ENCODE measurements around the gene BRIP1. TPM values are rescaled to one million over a fixed set of nuclear protein-coding genes. Genes with fewer than 3 reads are reported as not detected.

The BRIP1 gene
- total and polyA plus RNA-seq, 8 donors: 0.31 to 10.8 (median 0.89) TPM; not detected in 1

DNA sequence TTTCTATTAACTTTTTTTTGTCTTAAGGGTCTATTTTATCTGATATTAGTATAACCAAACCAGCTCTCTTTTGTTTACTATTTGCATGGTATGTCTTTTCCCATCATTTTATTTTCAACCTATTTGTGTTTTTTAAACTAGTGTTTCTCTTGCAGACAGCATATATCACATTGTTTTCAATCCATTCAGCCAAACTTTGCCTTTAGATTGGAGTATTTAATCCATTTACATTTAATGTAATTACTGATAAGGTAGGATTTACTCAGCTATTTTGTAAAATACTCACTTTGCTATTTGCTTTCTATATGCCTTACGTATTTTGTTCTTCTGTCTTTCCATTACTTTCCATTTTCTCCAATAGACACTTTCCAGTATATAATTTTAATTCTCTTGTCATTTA lies 164.3 kb downstream of the BRIP1 start:
- Histone ChIP-seq H3K4me3 (no peak overlapping the region), H3K27me3 (no peaks in the 10 kb centered on the region), H3K27ac (no peak overlapping the region), H3K36me3 (no peaks in the 10 kb centered on the region), H3K9me3 (peaks cover 9 to 54% (median 48%) of the 10 kb centered on the region in 4 donors), H3K4me1 (no peaks in the 10 kb centered on the region)
- TF ChIP-seq, protein P1, sequence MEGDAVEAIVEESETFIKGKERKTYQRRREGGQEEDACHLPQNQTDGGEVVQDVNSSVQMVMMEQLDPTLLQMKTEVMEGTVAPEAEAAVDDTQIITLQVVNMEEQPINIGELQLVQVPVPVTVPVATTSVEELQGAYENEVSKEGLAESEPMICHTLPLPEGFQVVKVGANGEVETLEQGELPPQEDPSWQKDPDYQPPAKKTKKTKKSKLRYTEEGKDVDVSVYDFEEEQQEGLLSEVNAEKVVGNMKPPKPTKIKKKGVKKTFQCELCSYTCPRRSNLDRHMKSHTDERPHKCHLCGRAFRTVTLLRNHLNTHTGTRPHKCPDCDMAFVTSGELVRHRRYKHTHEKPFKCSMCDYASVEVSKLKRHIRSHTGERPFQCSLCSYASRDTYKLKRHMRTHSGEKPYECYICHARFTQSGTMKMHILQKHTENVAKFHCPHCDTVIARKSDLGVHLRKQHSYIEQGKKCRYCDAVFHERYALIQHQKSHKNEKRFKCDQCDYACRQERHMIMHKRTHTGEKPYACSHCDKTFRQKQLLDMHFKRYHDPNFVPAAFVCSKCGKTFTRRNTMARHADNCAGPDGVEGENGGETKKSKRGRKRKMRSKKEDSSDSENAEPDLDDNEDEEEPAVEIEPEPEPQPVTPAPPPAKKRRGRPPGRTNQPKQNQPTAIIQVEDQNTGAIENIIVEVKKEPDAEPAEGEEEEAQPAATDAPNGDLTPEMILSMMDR (IDR thresholded peaks at IDR 0.05): no peak
- TF ChIP-seq POLR2A (IDR thresholded peaks at IDR 0.05): no peak
- no peak for TF ChIP-seq POLR2AphosphoS5 (IDR thresholded peaks at IDR 0.05)
- no peak for TF ChIP-seq EP300 (IDR thresholded peaks at IDR 0.05)
- WGBS, 5 donors: 94 to 100% (median 100%) methylated on average over 1 of the region's 1 CpG
- no peak for DNase-seq
- intact Hi-C loops (cut with DNase I; ENCODE audit: low total_unique reads): no loop called here

DNA sequence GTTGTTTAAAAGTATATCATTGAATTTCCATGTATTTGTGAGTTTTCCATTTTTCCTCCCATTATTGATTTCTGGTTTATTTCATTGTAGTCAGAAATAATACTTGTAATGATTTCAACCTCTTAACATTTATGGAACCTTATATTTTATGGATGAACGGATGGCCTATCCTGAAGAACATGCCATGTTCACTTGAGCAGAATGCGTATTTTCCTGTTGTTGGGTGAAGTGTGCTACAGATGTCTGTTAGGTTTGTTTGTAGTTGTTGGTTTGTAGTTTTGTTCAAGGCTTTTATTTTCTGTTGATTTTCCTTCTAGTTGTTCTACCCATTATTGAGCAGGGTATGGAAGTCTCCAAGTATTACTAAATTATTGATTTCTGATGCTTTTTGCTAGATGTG lies 165.1 kb downstream of the BRIP1 start:
- no peak overlapping the region for H3K27ac ChIP-seq
- TF ChIP-seq, protein P1 (IDR thresholded peaks at IDR 0.05): no peak
- TF ChIP-seq EP300 (IDR thresholded peaks at IDR 0.05) (no peak), POLR2A (IDR thresholded peaks at IDR 0.05) (no peak)
- WGBS, 5 donors: 96 to 99% (median 98%) methylated on average over 2 of the region's 2 CpGs
- DNase-seq: no peak
- no peaks in the 10 kb centered on the region for H3K4me1 ChIP-seq
- H3K9me3 ChIP-seq: peaks cover 9 to 54% (median 48%) of the 10 kb centered on the region in 4 donors
- H3K27me3 ChIP-seq: no peaks in the 10 kb centered on the region
- intact Hi-C loops (cut with DNase I; ENCODE audit: low total_unique reads): no loop called here
- H3K36me3 ChIP-seq: no peaks in the 10 kb centered on the region
- no peak overlapping the region for H3K4me3 ChIP-seq

DNA sequence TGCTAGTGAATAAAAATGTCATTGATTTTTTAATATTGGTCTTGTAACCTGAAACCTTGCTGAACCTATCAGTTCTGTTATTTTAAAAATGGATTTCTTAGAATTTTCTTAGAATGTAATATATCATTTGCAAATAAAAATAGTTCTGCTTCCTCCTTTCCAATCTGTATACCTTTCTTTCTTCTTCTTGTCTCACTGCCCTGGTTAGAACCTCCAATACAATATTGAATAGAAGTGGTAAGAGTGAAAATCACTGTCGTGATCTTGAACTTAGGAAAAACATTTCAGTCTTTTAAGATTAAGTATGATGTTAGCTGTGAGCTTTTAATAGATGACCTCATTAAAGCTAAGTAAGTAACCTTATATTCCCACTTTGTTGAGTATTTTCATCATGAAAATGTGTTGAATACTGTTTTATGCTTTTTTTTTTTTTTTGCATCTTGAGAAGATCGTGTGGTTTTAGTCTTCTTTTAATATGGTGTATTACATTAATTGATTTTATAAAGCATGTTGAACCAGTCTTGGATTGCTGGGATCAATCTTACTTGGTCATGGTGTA lies 167.5 kb downstream of the BRIP1 start:
- H3K4me3 ChIP-seq: no peak overlapping the region
- no peak for DNase-seq
- intact Hi-C loops (cut with DNase I; ENCODE audit: low total_unique reads): no loop called here
- TF ChIP-seq POLR2AphosphoS5 (IDR thresholded peaks at IDR 0.05) (no peak), POLR2A (IDR thresholded peaks at IDR 0.05) (no peak), EP300 (IDR thresholded peaks at IDR 0.05) (no peak)
- TF ChIP-seq, protein P1 (IDR thresholded peaks at IDR 0.05): no peak
- no peaks in the 10 kb centered on the region for H3K4me1 ChIP-seq
- peaks cover 6 to 33% (median 31%) of the 10 kb centered on the region in 4 donors for H3K9me3 ChIP-seq
- H3K36me3 ChIP-seq: no peaks in the 10 kb centered on the region
- no peak overlapping the region for H3K27ac ChIP-seq
- 91 to 95% (median 94%) methylated on average over 2 of the region's 2 CpGs for WGBS, 5 donors
- H3K27me3 ChIP-seq: no peaks in the 10 kb centered on the region

DNA sequence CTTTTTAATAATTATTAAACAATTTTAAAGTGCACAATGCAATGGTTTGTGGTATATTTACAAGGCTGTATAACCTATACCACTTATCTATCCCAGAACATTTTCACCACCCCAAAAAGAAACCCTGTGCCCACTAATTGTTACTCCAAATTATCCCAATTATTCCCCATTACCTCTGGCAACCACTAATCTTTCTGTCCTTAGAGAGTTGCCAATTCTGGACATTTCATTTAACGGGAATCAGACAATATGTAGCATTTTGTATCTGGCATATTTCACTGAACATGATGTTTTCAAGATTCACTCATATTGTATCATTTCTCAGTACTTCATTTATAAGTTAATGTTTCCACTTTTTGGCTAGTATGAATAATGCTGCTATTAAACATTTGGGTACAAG lies 169.2 kb downstream of the BRIP1 start:
- no peaks in the 10 kb centered on the region for H3K27me3 ChIP-seq

More for the DNA sequence above, 169.2 kb downstream of the BRIP1 start:
- H3K4me3 ChIP-seq: no peak overlapping the region
- no peak overlapping the region for H3K27ac ChIP-seq
- TF ChIP-seq, protein P1 (IDR thresholded peaks at IDR 0.05): no peak
- TF ChIP-seq POLR2AphosphoS5 (IDR thresholded peaks at IDR 0.05) (no peak), POLR2A (IDR thresholded peaks at IDR 0.05) (no peak), EP300 (IDR thresholded peaks at IDR 0.05) (no peak)
- H3K4me1 ChIP-seq: no peaks in the 10 kb centered on the region
- 92 to 97% (median 95%) methylated on average over 1 of the region's 1 CpG for WGBS, 5 donors
- H3K36me3 ChIP-seq: no peaks in the 10 kb centered on the region
- peaks cover 0 to 17% (median 13%) of the 10 kb centered on the region in 4 donors for H3K9me3 ChIP-seq
- intact Hi-C loops (cut with DNase I; ENCODE audit: low total_unique reads): no loop called here
- DNase-seq: no peak

Data from stomach (tissue), 9 donors.